H1 (cell line): ENCODE data around the gene PPP1CA. TPM values are rescaled to one million over a fixed set of nuclear protein-coding genes. Genes with fewer than 3 reads are reported as not detected.

Source experiments
- CTCF ChIA-PET: fragments of 300-600 bp; sonication (Branson Sonifier 250); formaldehyde crosslinking; loops from one replicate; lab custom pipeline; 2021; ENCODE audit not compliant: partially characterized antibody; lab: Charles Lee
- POLR2A ChIA-PET: fragments of 300-600 bp; sonication (Branson Sonifier 250); formaldehyde crosslinking; loops from one replicate; lab custom pipeline; 2021; ENCODE audit warnings: inconsistent platforms; ENCODE audit not compliant: partially characterized antibody; lab: Charles Lee
- DNase-seq, 2 experiments: peaks; one replicate each; pipeline versions ENCODE4 v3.0.0 to v3.0.0-alpha.2; 2010 to 2022; ENCODE audit warnings: low spot score in 2 of 2, low read depth in 1 of 2, mixed read lengths in 1 of 2
- FAIRE-seq: peaks from 2 replicates; lab custom pipeline; 2011; peaks lifted over from hg19 to GRCh38; lab: Jason Lieb, UNC
- H2AFZ ChIP-seq: 2 replicates; pipeline ENCODE4 v1.8.1; 2012; ENCODE audit warnings: low read length, inconsistent platforms
- H2AK5ac ChIP-seq: 2 replicates; pipeline ENCODE4 v1.6.1; 2013; ENCODE audit warnings: low read depth, low read length
- H2BK120ac ChIP-seq: replicated peaks from 2 replicates; pipeline ENCODE3; 2013; ENCODE audit warnings: low read depth, low read length, inconsistent platforms
- H2BK12ac ChIP-seq: 2 replicates; pipeline ENCODE4 v1.6.1; 2013; ENCODE audit warnings: low read depth, low read length
- H2BK15ac ChIP-seq: 2 replicates; pipeline ENCODE4 v1.6.1; 2013; ENCODE audit warnings: low read length
- H2BK20ac ChIP-seq: 2 replicates; pipeline ENCODE4 v1.6.1; 2013; ENCODE audit warnings: low read length
- H2BK5ac ChIP-seq: 2 replicates; pipeline ENCODE4 v1.6.1; 2013; ENCODE audit warnings: low read depth, low read length
- H3K14ac ChIP-seq: 2 replicates; pipeline ENCODE4 v1.6.1; 2013; ENCODE audit warnings: inconsistent platforms; ENCODE audit not compliant: insufficient read length
- H3K18ac ChIP-seq: 2 replicates; pipeline ENCODE4 v1.6.1; 2013; ENCODE audit warnings: low read length; ENCODE audit errors: extremely low read depth
- H3K23ac ChIP-seq: 2 replicates; pipeline ENCODE4 v1.6.1; 2013; ENCODE audit warnings: inconsistent platforms; ENCODE audit not compliant: insufficient read length
- H3K23me2 ChIP-seq: 2 replicates; pipeline ENCODE4 v1.6.1; 2013; ENCODE audit warnings: low read depth, low read length
- H3K27ac ChIP-seq: 2 replicates; pipeline ENCODE4 v1.6.1; 2011; ENCODE audit warnings: low read depth, low read length, inconsistent platforms
- H3K27me3 ChIP-seq, 4 experiments: replicated peaks in 1 of 4; 1 replicate in 1 of 4; 2 replicates in 3 of 4; pipeline versions ENCODE4 v1.6.1 to v1.8.1; 2011 to 2013; ENCODE audit warnings: low read length in 3 of 4, mild to moderate bottlenecking in 3 of 4, inconsistent platforms in 2 of 4, mixed read lengths in 2 of 4, moderate library complexity in 1 of 4; ENCODE audit not compliant: control insufficient read depth in 3 of 4, insufficient read depth in 3 of 4; ENCODE audit errors: extremely low read depth in 1 of 4
- H3K36me3 ChIP-seq, 4 experiments: 2 replicates each; pipeline versions ENCODE4 v1.6.1 to v1.8.1; 2011 to 2013; ENCODE audit warnings: mild to moderate bottlenecking in 4 of 4, low read length in 3 of 4, moderate library complexity in 2 of 4, control low read depth in 1 of 4, inconsistent platforms in 1 of 4; ENCODE audit not compliant: insufficient read depth in 4 of 4, control insufficient read depth in 2 of 4
- H3K4ac ChIP-seq: replicated peaks from 2 replicates; pipeline ENCODE3; 2013; ENCODE audit warnings: low read length, low read depth, mixed read lengths, inconsistent platforms; ENCODE audit not compliant: insufficient read length
- H3K4me1 ChIP-seq, 4 experiments: replicated peaks in 1 of 4; 1 replicate in 1 of 4; 2 replicates in 3 of 4; pipeline versions ENCODE4 v1.6.1 to v1.8.1; 2011 to 2013; ENCODE audit warnings: low read length in 3 of 4, inconsistent platforms in 2 of 4, mixed read lengths in 1 of 4; ENCODE audit not compliant: insufficient read depth in 4 of 4, control insufficient read depth in 3 of 4
- H3K4me2 ChIP-seq, 2 experiments: 2 replicates each; pipeline versions ENCODE4 v1.6.1 to v1.8.1; 2011 to 2013; ENCODE audit warnings: low read depth in 2 of 2, low read length in 2 of 2, control low read depth in 1 of 2, inconsistent platforms in 1 of 2, mild to moderate bottlenecking in 1 of 2; ENCODE audit not compliant: insufficient read depth in 1 of 2
- H3K4me3 ChIP-seq, 4 experiments: fragments of 200-600, 300-600 bp in 1 of 4; sonication (generic), shearing (Covaris generic), sonication (Bioruptor Twin) in 1 of 4; 2 replicates each; pipeline versions ENCODE4 v1.5.1 to v1.8.1; 2011 to 2016; ENCODE audit warnings: low read length in 4 of 4, low read depth in 3 of 4, control low read depth in 2 of 4, inconsistent platforms in 2 of 4, mild to moderate bottlenecking in 2 of 4, mixed read lengths in 1 of 4, moderate library complexity in 1 of 4; ENCODE audit not compliant: insufficient read depth in 2 of 4; ENCODE audit errors: extremely low read depth in 1 of 4
- H3K56ac ChIP-seq: replicated peaks from 2 replicates; pipeline ENCODE3; 2013; ENCODE audit warnings: low read depth, mild to moderate bottlenecking, mixed read lengths, low read length, inconsistent platforms; ENCODE audit not compliant: insufficient read length
- H3K79me1 ChIP-seq: 2 replicates; pipeline ENCODE4 v1.6.1; 2013; ENCODE audit warnings: low read depth, low read length, control low read depth
- H3K79me2 ChIP-seq, 2 experiments: 2 replicates each; pipeline versions ENCODE4 v1.6.1 to v1.8.1; 2012 to 2013; ENCODE audit warnings: low read length in 2 of 2, mild to moderate bottlenecking in 2 of 2, inconsistent platforms in 1 of 2; ENCODE audit not compliant: insufficient read depth in 2 of 2, control insufficient read depth in 1 of 2
- H3K9ac ChIP-seq, 4 experiments: replicated peaks in 1 of 4; 1 replicate in 1 of 4; 2 replicates in 3 of 4; pipeline versions ENCODE4 v1.6.1 to v1.8.1; 2011 to 2013; ENCODE audit warnings: low read depth in 3 of 4, low read length in 3 of 4, control low read depth in 2 of 4, mild to moderate bottlenecking in 2 of 4, moderate library complexity in 2 of 4, inconsistent platforms in 1 of 4; ENCODE audit errors: extremely low read depth in 1 of 4
- H3K9me3 ChIP-seq, 2 experiments: 2 replicates each; pipeline versions ENCODE4 v1.6.1 to v1.8.1; 2012 to 2013; ENCODE audit warnings: mild to moderate bottlenecking in 2 of 2, moderate library complexity in 2 of 2, control low read depth in 1 of 2, inconsistent platforms in 1 of 2, low read depth in 1 of 2, low read length in 1 of 2, mixed read lengths in 1 of 2; ENCODE audit not compliant: insufficient read depth in 2 of 2
- H4K20me1 ChIP-seq, 2 experiments: replicated peaks in 1 of 2; 2 replicates each; pipeline versions ENCODE3 to v1.8.1; 2011 to 2013; ENCODE audit warnings: inconsistent platforms in 2 of 2, low read length in 2 of 2, mild to moderate bottlenecking in 1 of 2; ENCODE audit not compliant: insufficient read depth in 2 of 2, control insufficient read depth in 1 of 2
- H4K5ac ChIP-seq: 2 replicates; pipeline ENCODE4 v1.6.1; 2013; ENCODE audit warnings: low read length, low read depth, mixed read lengths, inconsistent platforms; ENCODE audit not compliant: insufficient read length
- H4K8ac ChIP-seq: 2 replicates; pipeline ENCODE4 v1.8.0; 2013; ENCODE audit warnings: mild to moderate bottlenecking, moderate library complexity, low read length, inconsistent platforms; ENCODE audit not compliant: insufficient read depth; ENCODE audit errors: extremely low read depth
- H4K91ac ChIP-seq: replicated peaks from 2 replicates; pipeline ENCODE3; 2013; ENCODE audit warnings: low read length, mixed read lengths, inconsistent platforms; ENCODE audit not compliant: insufficient read length
- ASH2L ChIP-seq: fragments of 200-600, 300-600 bp; sonication (generic); IDR thresholded peaks from one replicate; pipeline ENCODE4 v1.7.1; 2017; ENCODE audit warnings: low read length
- ATF2 ChIP-seq: IDR thresholded peaks from 2 replicates; pipeline ENCODE4 v1.6.1; 2012; ENCODE audit warnings: low read length, inconsistent platforms
- KDM4A ChIP-seq: IDR thresholded peaks from one replicate; pipeline ENCODE4 v1.7.1; 2012; ENCODE audit warnings: low read depth, mild to moderate bottlenecking, moderate library complexity, low read length, inconsistent platforms; ENCODE audit not compliant: severe bottlenecking
- NRF1 ChIP-seq: IDR thresholded peaks from 2 replicates; pipeline ENCODE4 v1.6.1; 2011; ENCODE audit warnings: mild to moderate bottlenecking, low read depth, low read length, improper control_type of control experiment
- RNF2 ChIP-seq: fragments of 200-900, 300-1000 bp; sonication (generic); IDR thresholded peaks from 2 replicates; pipeline ENCODE4 v1.7.1; 2016; ENCODE audit warnings: borderline replicate concordance, low read depth, mild to moderate bottlenecking, antibody characterized with exemption, low read length; ENCODE audit not compliant: poor library complexity, severe bottlenecking; ENCODE audit errors: missing control alignments
- RXRA ChIP-seq: IDR thresholded peaks from 2 replicates; pipeline ENCODE4 v1.6.1; 2011; ENCODE audit warnings: low read depth, mild to moderate bottlenecking, low read length, moderate library complexity; ENCODE audit not compliant: insufficient read depth
- TAF1 ChIP-seq: IDR thresholded peaks from 2 replicates; pipeline ENCODE4 v1.6.1; 2011; ENCODE audit warnings: mild to moderate bottlenecking, low read depth, low read length
- TBP ChIP-seq: IDR thresholded peaks from 2 replicates; pipeline ENCODE4 v1.6.1; 2011; ENCODE audit warnings: low read depth, low read length, improper control_type of control experiment
- ZNF274 ChIP-seq: IDR thresholded peaks from 2 replicates; pipeline ENCODE4 v1.7.0; 2012; ENCODE audit warnings: low read length, borderline replicate concordance; ENCODE audit errors: extremely low read depth
- WGBS, 2 experiments: shearing (Covaris generic) in 1 of 2; methylation state at CpG; one replicate each; pipeline versions ENCODE4 v1.1.6 to v1.1.7; 2013 to 2015; ENCODE audit warnings: low lambda C conversion rate in 2 of 2, mixed read lengths in 2 of 2, inconsistent platforms in 1 of 2, low coverage in 1 of 2, missing lambda C conversion rate in 1 of 2; ENCODE audit not compliant: insufficient replicate concordance in 2 of 2, insufficient coverage in 1 of 2, insufficient read length in 1 of 2; ENCODE audit errors: extremely low coverage in 1 of 2, missing lambda C conversion rate in 1 of 2; 5-methylcytosine and 5-hydroxymethylcytosine counted together
- polyA plus RNA-seq, 7 experiments: library from polyadenylated mRNA; depleted of rRNA in 3 of 7; stranded (reverse) in 5 of 7; unstranded in 2 of 7; fragments of >200 nt in 5 of 7; fragments of 200-250 nt in 2 of 7; gene quantifications; 1 replicate in 5 of 7; 2 replicates in 1 of 7; 4 replicates in 1 of 7; pipeline versions ENCODE4 v1.2.1 to v1.2.3, GENCODE V29; 2011 to 2013; ENCODE audit warnings: missing spikeins in 2 of 7, mixed read lengths in 2 of 7
- total RNA-seq: library from RNA; stranded (reverse); fragmentation: NEBNext Ultra II Directional; extraction: Animal tissue kit (Norgen Biotek cat#: 25700); gene quantifications from 2 replicates; pipeline ENCODE4 v1.2.1, GENCODE V29; 2021

PPP1CA gene
- total and polyA plus RNA-seq, 2 of the 8 experiments (the other 6 are each of a cell fraction or from before 2014, with no cell fraction given) = 198 to 359 TPM

GRCh38 chr11:67366961-67367760 lies 34.5 kb downstream of the PPP1CA start:
- Histone ChIP-seq H3K9me3 (no peaks in the 10 kb centered on the region), H2AK5ac (no peak overlapping the region), H3K14ac (no peak overlapping the region), H3K4ac (no peak overlapping the region), H3K4me2 (no peak overlapping the region), H3K27ac (no peak overlapping the region), H3K36me3 (no peaks in the 10 kb centered on the region), H2AFZ (no peak overlapping the region), H3K18ac (no peak overlapping the region), H3K4me1 (peaks cover 0 to 26% (median 20%) of the 10 kb centered on the region in 4 experiments; a peak in 6 of 7 replicates), H2BK5ac (no peak overlapping the region), H3K9ac (no peak overlapping the region), H4K20me1 (peaks cover 0 to 3% of the 10 kb centered on the region in 2 experiments), H4K8ac (peak overlapping the region; percentile 29; the same call in 1 of the 2 replicates), H4K5ac (no peak overlapping the region), H3K23me2 (peaks cover 5% of the 10 kb centered on the region; the same call in 1 of the 2 replicates), H3K79me1 (no peaks in the 10 kb centered on the region), H2BK120ac (no peak overlapping the region), H2BK12ac (no peak overlapping the region), H4K91ac (no peak overlapping the region), H3K23ac (no peak overlapping the region), H3K4me3 (no peak overlapping the region), H3K27me3 (peaks cover 0 to 31% (median 25%) of the 10 kb centered on the region in 4 experiments; a peak in 6 of 7 replicates), H2BK20ac (no peak overlapping the region), H3K56ac (no peak overlapping the region), H2BK15ac (no peak overlapping the region), H3K79me2 (no peaks in the 10 kb centered on the region)
- ChIA-PET POLR2A (interaction anchor here (1.1 to 4.1 kb wide), 3 partner anchors 10 to 13 kb away, joined by 3 to 16 read pairs (median 8); partner anchors contain the start of gene POLD4), CTCF (interaction anchor here (0.6 to 34.8 kb wide), 4 partner anchors 9 to 84 kb away, joined by 3 to 1305 read pairs (median 658); partner anchors contain the start of genes CLCF1, POLD4 and RAD9A)
- 88% methylated on average over 11 of the region's 25 CpGs; no CpG with 5 or more reads in 1 of the 2 experiments for WGBS, 2 experiments
- FAIRE-seq = no peak
- no peak for DNase-seq
- TF ChIP-seq ZNF274 (no peak), KDM4A (no peak), TAF1 (no peak), NRF1 (no peak), RNF2 (no peak), TBP (no peak), ATF2 (no peak), ASH2L (no peak), RXRA (no peak)
